PFSK-1 (cell line): ENCODE results near the gene PRDM4.

ENCODE experiments used
- REST ChIP-seq, 2 experiments: IDR thresholded peaks; 2 replicates each; pipeline versions ENCODE4 v1.6.1 to v1.8.0; 2011 to 2012; ENCODE audit warnings: low read depth in 2 of 2, low read length in 2 of 2, control low read depth in 1 of 2, inconsistent platforms in 1 of 2, mild to moderate bottlenecking in 1 of 2, moderate library complexity in 1 of 2; ENCODE audit not compliant: insufficient read depth in 1 of 2
- TAF1 ChIP-seq: IDR thresholded peaks from 2 replicates; pipeline ENCODE4 v1.6.1; 2012; ENCODE audit warnings: low read length, control low read depth, borderline replicate concordance; ENCODE audit not compliant: insufficient read depth

GRCh38 chr12:107798580-107798979 lies 37.6 kb upstream of the PRDM4 start:
- TF ChIP-seq REST (IDR thresholded peaks at IDR 0.05; ENCODE audit: insufficient read depth in 1 of 2, low read depth in 2 of 2, low read length in 2 of 2) = no peak
- TF ChIP-seq TAF1 = no peak
